GM18858 (cell line): ENCODE measurements around the gene ZNF557.

ENCODE experiments used
- ATAC-seq: cut with Tn5 transposase; IDR thresholded peaks from one replicate; pipeline ENCODE4 v1.9.1; 2021; ENCODE audit not compliant: unreplicated experiment

The ZNF557 gene

DNA sequence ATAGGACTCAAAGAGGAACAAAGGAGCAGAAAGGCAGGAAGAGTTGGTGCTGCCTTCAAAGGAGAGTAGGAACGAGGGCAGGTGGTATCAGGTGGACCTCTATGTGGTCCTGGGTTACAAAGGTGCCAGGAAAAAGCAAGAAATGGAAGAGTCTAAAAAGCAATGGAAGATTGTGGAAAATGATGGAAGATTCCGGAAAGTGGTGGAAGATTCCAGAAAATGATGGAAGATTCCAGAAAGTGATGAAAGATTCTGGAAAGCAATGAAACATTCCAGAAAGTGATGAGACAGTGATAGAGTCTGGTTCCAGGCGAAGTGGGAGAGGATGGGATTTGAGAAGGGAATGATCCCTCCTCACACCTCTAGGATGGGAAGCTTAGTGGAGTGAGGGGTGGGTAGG, 55.3 kb downstream of the ZNF557 start:
- no peak for ATAC-seq

DNA sequence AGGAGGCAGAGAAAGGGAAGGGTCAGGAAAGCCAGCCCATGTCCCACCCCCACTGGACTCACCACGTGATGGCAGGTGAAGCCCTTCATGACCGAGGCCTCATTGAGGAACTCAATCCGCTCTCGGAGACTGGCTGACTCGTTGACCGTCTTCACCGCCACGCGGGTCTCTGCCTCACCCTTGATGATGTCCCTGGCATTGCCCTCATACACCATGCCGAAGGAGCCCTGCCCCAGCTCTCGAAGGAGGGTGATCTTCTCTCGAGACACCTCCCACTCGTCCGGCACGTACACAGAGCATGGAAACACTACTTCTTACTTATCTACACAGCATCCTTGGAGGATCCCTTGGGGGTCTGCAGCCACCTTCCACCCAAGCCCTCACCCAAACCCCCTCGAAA, 55.7 kb downstream of the ZNF557 start:
- ATAC-seq: no peak

DNA sequence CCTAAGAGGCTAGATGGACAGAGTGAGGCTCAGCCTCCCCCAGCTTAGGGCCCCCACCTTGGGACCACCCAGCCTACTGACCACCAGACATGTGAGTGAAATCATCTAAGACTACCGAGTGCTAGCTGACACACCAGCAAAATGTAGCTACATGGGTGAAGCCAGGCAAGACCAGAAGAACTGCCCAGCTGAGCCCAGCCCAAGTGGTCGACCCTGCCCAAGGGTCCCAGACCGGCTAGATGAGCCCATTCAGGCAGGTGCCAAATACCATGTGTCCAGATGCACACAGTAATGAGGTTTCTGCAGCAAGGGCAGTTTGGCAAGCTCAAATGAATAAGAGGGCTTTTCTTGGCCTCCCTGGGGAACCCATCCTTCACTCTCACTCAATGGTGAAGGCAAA, 56.6 kb downstream of the ZNF557 start:
- no peak for ATAC-seq

DNA sequence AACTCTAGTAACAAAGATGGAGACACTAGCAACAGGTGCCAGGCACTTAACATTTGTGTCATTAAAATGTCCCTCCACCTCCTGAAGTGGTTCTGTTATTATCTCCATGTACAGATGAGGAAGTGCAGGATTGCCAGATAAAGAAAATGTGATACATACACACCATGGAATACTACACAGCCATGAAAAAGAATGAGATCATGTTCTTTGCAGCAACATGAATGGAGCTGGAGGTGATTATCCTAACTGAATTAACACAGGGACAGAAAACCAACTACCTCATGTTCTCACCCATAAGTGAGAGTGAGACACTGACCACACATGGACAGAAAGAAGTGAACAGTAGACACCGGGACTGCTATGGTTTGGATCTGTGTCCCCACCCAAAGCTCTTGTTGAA, 60.5 kb downstream of the ZNF557 start:
- ATAC-seq: no peak

DNA sequence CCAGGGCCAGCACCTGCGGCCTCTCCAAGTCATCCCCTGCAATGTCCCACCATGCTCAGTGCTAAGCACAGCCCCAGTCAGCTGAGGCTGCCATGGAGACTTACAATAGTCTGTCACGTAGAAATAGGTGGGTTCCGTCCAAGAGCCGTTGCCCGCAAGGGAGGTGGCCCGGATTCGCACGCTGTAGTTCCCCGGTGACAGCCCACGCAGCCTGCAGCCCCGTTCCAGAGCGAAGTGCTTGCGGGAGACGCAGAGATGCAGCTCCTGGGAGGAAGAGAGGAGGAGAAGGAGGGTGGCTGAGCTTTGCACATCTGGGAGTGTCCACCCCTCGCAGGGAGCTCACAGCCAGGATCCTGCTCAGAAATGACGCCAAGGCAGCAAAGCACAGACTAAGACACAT, 62.6 kb downstream of the ZNF557 start:
- no peak for ATAC-seq

- no peak for ATAC-seq
These were observed 67.6 kb downstream of the ZNF557 start for GRCh38 chr19:7137120-7137519.
